ENCODE results near the gene UMODL1.
"Not testable (repeated sequence)": the region's sequence is repeated elsewhere in the genome, so short reads cannot be mapped to it uniquely, and the experiment has no call there.

Gene UMODL1

DNA sequence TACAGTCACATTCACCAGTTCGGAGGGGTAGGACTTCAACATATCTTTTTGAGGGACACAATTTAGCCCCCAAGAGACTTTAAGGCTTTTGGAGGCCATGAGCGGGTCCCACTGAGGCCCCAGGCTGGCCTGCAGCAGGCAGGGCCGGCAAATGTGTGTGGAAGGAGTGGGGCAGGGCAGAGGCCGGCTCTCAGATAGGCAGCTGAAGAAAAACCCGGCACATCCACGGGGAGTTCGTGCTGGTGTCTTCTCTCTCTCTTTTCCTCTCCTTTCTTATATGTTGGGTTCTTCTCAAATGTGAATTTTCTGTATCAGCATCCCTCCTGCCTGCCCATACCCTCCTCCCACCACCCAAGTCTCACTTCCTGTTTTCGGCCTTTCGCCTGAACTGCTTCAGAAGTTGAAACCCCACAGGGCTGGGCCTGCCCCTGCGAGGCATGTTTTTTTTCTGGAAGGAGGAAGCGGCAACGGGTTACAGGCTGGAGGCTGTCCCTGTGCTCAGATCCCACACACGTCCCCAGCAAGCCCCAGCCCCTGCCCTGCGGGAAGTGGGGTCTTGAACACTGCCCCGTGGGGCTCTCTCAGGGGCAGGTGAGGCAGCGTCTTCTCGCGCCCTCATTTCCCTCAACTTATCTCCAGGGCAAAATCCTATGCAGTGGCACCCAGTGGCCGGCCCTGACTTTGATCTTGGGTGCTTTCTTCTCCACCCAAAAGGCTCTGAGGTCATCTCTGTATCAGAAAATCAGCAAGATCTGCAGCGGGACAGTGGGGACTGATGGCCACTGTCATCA lies 9.7 kb upstream of the UMODL1 start:
- DNase-seq: peak; percentile 87

DNA sequence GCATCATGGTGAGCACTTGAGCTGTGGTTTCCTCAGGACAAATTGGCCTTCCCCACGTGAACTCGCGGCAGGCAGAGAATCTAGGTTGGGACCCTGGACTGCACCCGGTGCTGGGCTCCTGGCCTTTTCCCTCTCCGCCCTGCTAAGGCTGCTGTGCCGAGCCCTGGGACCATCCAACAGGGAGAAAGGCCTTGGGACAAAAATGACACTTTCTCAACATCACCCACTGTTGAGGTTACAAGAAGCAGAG lies 9.2 kb upstream of the UMODL1 start:
- no peak for DNase-seq

- DNase-seq: peak; percentile 92
Observed at GRCh38 chr21:42062236-42063022, 8.7 kb upstream of the UMODL1 start.

- peak; percentile 49 for DNase-seq
Observed at GRCh38 chr21:42063191-42063570, 7.9 kb upstream of the UMODL1 start.

DNA sequence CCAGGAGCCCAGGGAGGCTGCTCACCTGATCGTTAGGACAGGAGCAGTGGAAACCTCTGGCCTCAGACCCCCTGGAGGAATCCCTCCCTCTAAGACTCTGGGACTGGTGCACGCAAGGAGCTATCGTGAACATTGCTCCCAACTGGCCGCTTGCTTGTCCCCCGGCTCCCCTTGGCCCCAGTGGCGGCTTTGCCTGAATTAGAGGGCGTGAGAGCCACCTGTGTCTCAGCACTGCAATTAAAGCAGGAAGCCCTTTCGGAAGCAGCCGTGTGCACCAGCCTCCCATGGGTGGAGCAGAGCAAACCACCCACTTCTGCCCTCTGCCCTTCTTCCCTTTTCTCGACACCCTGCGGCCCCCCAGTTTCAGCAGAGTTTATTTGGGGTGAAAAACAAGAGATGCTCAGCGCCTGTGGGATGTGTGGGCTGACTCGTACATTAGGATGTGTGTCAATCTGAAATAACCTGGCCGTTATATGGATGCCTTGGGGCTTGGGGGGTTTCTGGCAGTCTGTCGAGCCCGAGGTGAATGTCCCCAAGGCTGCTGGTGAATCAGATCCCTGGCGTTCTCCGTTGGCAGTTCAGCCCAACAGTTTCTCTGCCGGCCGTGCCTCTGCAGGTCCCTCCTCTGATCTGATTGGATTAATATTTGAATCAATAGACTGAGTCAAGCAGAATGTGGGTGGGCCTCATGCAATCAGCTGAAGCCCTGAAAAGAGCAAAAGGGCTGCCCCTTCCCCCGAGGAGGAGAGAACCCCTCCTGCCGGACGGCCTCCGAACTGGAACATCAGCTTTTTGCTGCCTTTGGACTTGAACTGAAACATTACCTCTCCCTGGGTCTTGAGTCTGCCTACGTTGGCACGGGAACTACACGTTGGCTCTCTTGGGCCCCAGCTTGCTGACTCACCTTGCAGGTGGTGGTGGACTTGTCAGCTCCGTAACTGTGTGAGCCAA lies 7.3 kb upstream of the UMODL1 start:
- DNase-seq: peak; percentile 75

GRCh38 chr21:42066521-42066920 lies 4.6 kb upstream of the UMODL1 start:
- DNase-seq: no peak

DNA sequence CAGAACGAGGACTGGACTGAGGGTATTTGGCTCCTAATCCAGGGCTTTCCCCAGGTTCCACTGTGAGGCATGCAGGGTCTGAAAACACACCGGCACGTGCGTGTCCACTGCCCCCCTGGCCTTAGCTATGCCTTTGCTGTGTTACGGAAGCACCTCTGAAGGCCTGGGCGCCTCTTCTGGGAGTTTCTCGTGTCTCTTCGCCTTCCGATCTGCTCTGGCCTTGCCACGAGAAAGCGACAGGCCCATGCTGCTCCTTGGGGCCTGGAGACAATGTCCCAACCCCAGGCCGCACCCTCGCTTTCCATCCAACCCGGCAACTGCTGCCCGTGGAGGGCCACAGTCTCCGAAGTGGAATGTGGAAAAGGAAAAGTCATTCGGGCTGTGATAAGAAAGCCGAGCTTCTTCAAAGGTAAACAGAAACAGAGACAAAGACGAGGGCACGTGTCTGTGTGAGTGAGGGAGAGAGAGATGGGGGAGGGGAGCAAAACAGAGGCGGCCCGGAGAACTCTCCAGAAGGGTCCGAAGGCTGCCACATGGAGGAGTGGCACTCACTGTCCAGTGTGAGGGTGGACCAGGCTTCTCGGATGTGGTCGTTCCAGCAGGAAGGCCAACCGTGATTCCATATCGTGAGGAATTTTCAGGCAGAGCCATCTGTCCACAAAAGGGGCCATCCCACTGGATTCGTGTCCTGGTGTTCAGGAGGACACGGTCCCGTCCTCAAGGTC lies 3.4 kb upstream of the UMODL1 start:
- no peak for DNase-seq

GRCh38 chr21:42068256-42068545 lies 2.9 kb upstream of the UMODL1 start:
- DNase-seq: no peak

- no peak for DNase-seq
Observed at GRCh38 chr21:42068592-42068991, 2.5 kb upstream of the UMODL1 start.

DNA sequence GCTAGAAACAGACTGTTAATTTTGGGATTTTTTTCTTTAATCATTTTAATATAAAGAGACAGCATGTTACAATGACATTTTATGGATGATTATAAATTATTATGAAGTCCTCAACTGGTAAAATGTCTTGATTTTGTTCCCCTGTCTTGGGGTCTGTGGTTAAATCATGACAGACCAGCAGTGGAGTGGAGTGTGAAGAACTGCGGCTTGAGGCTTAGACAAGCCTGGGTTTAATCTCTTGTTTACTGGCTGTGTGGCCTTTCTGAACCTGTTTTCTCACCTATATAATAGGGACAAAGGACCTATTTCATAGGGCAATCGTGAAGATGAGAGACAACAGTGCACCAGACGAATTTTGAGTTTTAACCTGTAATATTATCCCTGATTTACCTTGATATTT lies 1.8 kb upstream of the UMODL1 start:
- DNase-seq: no peak

- DNase-seq: no peak
Observed at GRCh38 chr21:42069843-42070242, 1.3 kb upstream of the UMODL1 start.

DNA sequence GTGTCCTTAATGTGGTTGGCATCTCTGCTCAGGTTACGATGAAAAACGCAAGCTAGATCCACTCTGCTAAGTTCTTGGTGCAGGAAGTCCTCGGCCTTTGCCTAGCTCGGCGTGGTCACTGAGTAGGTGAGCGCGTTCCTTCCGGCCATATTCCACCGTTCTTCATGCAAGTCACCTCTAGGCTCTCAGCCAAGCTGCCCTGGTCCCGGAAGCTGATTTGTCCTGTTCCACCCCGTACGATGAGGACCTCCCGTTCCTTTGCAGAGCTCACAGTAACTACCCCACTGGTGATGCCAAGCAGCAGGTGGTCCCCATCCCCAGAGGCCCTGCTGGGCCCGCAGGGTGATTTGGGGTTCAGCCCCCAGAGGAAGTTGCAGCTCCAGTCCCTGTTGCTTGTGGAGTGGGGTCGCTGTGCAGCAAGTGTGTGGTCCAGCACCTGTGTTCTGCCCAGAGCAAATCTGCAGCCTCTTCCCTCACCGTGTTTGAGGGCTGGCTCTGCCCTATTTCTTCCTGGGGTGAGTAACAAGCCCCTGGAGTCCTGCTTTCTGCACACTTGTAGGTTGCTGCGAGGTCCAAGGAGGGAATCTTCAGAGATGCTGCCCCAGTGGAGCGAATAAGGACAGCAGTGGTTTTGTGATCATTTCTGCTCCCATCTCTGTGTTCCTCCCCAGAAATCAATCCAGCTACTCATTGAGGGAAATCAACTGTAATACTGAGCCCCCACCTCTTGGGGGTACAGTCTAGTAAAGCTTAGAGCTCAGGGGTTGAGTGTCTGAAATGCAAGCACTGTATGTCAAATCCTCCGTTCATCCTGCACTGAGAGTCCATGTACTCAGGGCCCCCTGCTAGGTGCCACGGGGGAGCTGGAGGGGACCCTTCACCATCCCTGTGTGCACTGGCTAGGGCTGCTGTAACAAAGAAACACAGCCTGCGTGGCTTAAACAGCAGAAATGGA lies 2.3 kb downstream of the UMODL1 start:
- DNase-seq: peak; percentile 36

DNA sequence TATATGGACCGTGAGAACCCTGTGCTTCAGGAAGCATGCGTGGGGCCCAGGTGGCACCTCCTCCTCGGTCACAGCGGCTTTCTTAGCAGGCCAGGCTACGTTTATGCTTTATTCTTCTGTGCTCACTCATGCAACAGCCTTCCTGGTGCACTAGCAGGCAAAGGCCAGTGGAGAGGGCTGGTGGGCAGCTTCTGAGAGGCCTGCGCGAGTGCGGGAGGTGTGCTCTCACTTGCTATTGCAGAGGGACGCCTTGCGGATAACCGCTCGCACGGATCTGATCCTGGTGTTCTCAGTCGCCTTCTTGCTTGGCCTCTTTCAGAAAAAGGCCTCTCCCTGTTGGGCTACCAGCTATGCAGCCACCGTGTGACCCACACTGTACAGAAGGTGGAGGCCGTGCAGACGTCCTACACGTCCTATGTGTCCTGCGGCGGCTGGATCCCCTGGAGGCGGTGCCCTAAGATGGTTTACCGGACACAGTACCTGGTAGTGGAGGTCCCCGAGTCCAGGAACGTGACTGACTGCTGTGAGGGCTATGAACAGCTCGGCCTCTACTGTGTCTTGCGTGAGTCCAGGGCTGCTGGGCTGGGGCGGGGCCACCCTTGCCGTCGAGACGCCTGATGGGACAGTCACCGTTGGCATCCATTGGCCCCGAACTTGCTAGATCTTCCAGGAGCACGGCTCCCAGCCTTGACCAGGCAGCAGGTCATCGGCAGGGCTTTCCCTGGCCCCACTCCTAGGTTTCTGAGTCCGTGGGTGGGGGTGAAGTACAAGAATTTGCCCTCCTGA lies 4.8 kb downstream of the UMODL1 start:
- DNase-seq: no peak

GRCh38 chr21:42077685-42078238 lies 6.6 kb downstream of the UMODL1 start:
- DNase-seq: not testable (repeated sequence)

DNA sequence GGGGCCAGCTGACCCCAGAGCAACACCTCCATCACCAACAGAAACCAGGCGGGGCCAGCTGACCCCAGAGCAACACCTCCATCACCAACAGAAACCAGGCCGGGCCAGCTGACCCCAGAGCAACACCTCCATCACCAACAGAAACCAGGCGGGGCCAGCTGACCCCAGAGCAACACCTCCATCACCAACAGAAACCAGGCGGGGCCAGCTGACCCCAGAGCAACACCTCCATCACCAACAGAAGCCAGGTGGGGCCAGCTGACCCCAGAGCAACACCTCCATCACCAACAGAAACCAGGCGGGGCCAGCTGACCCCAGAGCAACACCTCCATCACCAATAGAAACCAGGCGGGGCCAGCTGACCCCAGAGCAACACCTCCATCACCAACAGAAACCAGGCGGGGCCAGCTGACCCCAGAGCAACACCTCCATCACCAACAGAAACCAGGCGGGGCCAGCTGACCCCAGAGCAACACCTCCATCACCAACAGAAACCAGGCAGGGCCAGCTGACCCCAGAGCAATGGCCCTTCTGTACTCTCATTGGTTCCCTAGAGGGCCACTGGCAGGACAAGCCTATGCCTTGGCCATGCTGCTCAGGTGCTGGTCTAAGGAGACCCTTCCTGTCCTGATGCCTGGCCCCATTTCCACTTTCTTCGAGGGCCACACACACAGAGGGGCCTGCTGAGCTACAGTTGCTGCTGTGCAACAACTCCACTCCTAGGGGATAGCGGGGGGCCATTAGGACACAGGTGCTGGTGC lies 7.3 kb downstream of the UMODL1 start:
- not testable (repeated sequence) for DNase-seq

DNA sequence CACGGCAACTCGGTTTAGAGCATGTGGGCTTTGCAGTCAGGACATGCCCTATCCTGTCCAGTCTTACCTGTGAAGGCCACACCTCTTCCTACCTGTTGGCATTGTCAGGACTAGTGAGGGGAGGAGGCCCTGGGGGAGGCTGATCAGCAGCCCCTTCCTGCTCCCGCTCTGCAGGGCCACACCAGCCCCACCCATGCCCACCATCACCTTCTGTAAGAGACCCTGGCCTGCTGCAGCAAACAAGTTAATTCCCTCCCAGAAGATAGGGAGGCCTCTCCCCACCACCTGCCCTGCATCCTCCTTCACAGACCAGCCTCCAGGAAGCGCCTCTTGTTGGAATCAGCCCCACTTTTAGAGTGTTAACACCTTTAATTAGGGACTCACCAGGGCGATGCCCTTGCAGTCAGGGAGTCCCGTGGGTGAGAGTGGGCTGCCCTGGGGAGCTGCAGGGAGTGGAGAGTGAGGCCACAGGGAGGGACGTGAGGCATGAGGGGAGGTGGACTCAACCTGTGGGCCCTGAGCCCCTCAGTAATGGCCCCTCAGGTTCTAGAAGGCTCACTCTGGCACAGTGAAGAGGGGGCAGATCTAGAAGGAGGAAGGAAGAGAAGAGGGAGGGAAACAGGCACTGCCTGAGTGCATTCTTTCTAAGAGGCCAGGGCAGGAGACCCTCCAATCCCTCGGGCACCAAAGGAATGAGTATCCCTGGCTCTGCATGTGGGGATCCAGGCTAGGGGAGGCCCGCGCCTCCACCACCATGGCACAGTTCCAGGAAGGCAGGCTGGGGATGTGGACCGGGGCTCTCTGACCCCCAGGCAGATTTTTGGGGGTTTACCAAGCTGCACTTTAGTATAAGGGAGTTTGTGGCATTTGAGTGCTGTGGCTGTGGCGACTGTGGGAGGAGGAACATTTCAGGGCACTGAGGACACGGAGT lies 8.2 kb downstream of the UMODL1 start:
- no peak for DNase-seq

- DNase-seq: no peak
Observed at GRCh38 chr21:42079939-42080787, 9.0 kb downstream of the UMODL1 start.

- peak; percentile 34 for DNase-seq
Observed at GRCh38 chr21:42080788-42081083, 9.6 kb downstream of the UMODL1 start.
